ENCODE data around the gene NTRK3.
A peak's percentile ranks its signal among the peaks of the same experiment; 100 is the strongest.

The NTRK3 gene

DNA sequence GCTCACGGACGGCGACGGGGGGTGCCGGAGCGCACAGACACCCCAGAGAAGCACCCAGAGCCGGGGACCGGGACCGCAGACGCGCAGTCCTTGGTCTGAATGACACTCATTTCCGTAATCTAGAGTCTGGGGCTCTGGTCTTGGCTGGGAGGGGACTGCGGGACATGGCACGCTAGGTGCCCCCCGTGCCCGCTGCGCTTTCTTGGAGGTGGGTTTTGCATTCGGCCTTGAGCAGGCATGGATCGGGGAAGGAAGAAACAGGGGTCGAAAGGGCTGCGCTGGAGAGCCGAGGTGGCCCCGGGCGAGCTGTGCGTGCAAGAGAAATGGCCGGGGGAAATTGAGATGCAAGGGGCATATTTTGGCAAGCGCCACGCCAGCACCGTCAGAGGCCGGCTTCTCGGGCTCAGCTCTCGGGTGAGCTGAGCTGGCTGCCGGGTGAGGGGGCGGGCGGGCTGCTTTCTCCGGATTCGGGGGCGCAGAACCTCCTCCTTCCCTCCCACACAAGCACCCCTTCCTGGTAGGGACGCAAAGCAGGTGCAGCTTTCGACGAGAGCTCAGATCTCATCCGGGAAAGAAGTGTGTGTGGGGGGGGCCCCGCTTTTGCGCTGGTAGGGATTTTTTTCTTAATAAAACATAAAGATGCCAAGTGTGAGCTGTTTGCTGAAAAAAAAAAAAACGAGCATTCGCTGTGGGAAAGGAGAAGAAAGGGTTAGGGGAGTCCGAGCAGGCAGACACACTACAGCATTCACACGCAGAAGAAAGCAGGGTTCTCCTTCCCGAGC lies 963 bp upstream of the NTRK3 start:
- DNase-seq, result no peak

DNA sequence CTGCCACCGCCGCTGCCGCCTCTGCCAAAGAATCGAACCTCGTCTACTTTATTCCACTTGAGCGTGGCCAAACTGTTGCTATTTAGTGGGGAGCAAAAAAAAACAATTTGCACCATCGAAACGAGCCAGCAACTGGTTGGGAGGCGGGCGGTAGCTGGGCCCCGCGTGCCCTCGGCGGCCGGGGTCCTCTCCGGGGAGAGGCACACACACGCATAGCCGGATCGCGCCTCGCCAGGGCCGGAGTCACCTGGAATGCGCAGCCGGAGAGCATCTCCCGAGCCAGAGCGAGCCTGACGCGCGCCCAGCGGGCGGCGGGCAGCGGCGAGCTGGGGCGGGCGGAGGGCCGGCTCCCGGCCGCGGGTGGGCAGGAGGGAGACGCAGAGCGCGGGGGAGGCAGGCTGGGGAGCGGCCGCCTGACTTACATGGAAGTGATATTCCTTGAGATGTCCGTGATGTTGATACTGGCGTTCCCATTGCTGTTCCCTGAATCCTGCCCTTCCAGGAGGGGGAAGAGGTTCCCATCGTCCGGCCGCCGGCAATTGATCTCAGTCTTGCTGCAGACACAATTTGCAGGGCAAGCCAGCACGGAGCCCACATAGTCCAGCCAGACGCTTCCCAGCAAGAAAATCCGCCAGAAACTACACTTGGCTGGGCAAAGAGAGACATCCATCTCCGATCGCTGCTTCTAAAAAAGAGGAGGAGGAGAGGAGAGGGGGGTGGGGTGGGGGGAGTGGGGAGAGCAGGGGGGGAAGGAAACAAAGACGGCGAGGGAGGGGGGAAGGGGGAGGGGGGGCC lies 858 bp downstream of the NTRK3 start:
- peak in 1 of 3 donors; percentile 12 for DNase-seq

DNA sequence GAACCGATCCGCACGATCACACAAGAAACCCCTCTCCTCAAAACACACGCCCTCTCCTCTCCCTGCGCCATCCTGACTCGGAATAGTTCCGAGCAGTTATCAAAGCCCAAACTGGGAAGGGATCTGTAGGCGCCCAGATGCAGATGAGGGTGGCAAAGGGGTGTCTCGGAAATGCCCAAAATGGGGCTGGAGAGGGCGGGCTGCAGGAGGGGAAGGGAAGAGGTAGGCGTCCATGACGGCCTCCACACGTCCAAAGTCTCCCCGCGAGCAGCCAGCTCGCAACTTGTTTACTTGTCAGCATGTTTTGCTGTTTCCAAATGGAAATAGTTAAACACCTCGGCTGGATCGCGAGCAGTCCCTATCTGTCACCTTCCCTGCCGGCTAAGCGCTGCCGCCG lies 1.5 kb downstream of the NTRK3 start:
- no peak for DNase-seq

DNA sequence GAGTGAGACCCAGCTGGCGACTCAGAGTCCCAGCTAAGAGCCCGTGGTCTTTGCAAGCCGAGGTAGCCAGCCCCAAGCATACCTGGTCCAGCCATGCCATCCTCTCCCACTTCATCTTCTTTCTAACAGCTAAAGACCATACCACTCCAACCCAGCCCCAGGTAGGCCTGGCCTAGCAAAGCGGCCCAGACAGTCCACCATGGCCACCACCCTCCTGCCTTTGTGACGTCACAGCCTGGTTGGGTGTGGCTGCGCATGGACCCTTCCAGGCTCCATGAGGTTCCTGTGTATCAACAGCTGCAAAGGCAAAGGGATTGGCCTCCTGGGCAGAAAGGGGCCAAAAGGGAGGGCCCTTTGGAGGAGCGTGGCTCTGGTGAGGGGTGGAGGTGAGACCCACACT lies 4.1 kb downstream of the NTRK3 start:
- no peak for DNase-seq

DNA sequence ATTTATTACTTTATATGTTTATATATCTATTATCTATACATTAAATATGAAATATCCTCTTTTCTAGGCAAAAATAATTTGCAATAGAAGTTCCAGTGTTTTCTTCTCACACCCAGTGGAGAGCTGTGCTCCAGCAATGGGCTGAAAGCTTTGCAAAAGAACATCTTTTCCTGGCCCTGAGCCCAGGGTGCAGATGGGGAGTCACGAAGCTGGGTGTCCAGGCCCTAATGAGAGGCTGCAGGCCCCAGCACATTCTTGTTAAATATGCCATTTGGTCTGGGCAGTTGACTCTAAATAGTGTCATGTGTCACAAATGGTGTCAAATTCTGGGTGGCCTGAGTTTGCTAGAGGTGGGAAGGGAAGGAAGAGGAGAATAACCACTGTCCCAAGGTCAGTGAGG lies 5.7 kb downstream of the NTRK3 start:
- no peak for DNase-seq

DNA sequence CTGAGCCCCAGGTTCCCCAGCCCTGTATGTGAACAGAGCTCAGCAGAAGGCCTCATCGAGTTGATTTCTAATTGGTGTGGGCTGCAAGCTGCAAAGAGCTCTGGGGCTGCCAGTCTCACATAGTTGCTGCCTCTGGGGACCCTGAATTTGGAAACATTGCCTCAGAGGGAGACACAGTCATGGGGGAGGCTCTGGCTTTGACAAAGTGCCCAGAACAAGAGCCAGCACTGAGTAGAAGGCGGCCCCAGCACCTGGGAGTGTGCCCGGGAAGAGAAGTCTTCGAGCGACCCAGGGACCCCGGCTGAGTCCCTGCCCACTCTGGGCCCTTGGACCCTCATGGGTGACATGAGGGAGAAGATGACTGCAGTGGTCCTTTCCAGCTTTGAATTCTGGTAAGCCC lies 7.3 kb downstream of the NTRK3 start:
- DNase-seq, result no peak

DNA sequence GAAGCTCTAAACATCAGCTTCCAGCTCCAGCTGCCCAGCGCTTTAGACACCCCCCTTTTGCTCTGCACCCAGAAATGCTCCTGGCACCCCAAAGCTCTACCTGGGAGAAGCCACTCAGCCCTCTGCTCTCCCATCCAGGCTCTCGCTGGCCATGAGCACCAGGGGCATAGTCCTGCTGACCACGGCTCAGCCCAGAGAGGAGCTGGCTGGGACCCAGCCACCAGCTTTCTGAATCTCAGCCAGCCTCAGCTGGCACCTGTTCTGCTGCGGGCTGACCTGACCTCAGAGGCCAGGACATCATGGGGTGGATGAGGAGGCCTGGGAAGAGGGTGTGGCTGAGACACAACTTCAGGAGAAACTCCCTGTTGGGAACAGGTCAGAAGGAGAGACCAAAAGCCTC lies 8.6 kb downstream of the NTRK3 start:
- DNase-seq, result no peak

DNA sequence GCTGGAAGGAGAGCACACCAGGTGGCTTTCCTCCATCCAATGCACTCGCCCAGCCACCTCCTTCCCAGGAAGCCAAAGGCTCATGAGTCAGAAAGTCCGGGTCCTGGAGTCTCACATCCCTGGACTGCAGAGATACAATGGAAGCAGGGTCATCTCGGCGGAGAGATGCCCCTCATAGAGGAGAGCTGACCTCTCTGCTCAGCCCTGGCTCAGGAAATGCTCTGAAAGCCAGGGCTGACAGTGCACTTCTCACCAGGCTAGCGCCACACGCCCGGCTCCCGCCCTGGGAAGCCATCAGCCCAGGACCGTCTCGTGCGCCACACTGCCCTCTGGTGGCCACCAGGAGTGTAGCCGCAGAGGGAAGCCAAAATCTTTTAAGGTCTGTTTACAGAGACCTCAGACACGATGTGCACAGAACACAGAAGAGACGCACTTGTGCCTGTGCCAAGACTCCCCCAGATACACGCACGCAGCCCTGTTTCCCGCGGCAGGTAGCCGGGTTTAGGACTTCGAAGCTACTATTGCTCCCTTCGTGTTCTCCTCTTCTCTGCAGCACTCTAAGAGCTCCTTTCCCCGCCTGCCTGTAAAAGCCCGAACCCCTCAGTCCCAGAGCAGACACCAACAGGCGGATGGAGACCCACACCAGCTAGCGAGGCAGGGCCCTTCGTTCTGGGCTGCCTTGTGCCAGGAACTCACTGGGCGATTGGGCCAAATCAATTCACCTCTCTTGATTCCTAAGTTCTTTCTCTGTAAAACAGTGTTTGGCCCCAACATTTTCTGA lies 9.7 kb downstream of the NTRK3 start:
- DNase-seq, result peak; percentile 64 to 83 (median 80)

DNA sequence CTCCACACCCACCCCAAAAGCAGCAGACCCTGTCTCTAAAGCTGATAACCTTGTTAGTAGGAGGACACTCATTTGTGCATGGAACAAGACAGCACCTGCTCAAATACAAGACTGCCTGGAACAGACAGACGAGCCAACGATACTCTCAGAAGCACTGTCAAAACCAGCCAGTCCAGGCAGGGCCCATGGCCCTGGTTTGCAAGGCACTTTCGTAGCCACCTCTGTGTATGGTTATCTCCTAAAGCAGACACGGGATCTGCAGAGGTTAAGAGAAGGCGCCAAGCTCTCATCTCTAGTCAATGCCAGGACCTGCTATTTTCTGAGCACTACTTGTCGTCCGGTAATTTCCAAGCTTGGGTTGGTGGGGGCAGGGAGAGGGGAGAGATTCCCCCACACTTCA lies 10.5 kb downstream of the NTRK3 start:
- DNase-seq, result no peak

DNA sequence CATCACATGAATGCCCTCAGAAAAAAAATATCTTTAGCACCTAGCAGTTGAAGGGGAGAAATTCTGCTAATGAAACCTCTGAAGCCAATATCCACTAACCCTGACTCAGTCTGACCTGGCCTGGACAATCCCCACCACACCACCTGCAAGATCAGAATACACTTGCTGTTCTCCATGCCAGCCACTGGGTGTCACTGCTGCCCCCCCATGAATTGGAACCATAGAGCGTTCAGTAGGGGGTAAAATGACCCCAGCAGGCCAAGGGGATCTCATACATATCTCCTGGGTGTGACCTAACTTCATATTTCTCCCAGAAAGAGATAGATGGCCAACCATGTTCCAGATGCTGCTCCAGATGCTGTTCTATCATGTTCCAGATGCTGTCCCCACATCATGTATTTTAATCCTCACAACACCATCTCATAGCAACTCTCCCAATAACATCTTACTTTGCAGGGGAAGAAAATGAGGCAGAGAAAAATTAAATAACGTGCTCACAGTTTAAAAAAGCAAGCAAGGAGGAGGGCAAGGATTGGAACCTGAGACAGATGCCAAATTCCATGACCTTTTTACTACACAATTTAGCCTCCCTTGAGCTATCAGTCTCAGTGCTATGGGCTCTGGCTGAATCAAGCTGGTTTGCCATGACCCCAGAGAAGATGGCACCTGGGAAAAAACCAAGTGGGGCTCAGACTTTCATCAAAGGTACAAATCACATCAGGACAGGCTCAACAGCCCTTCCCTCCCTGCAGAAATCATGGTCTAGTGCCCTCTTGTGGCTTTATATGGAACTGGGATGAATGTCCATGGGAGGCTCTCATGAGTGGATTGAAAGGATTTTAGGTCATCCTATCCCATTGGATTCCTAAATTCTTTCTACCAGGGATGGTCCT lies 12.4 kb downstream of the NTRK3 start:
- peak; percentile 38 to 46 (median 38) for DNase-seq

DNA sequence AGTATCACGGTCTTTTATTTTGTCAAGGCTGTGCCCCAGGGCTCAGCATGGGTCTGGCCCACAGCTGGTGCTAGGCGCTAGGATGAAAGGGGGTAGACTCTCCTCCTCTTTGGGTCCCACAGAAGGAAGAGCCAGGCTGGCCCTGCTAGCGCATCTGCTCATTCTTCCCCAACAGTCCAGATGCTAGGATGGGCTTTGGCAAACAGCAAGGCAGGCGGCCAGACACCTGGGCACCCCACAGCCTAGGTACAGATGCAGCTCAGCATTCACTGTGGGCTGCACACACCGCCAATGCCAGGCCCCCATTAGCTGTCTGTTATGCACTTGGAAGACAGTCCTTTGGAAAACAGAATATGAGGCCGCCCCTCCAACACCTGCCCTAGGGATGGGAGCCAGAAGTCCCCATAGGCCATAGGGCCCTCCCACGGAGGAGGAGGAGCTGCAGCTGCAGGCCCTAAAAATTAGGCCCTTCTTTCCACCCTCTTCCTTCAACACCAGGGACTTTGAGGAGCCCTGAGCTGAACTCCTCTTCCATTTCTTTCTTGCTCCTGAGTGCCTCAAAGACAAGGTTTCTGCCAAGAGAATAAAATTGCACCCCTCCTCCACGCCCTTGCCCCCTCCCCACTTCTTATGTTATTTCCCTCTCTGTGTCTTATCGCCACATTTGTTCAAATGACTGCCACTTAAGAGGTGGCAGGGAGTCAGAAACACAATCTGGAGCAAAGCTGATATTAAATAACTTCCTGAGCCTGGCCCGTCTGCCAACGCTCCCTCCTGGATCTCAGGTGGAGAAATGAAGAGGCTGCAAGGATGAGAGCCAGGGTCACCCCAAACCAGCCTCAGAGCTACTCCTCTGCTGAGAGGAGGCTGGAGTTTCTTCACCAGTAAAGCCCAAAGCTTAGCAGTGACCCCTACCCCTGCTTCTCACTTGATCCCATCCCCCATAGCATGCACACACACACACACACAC lies 13.7 kb downstream of the NTRK3 start:
- no peak for DNase-seq

DNA sequence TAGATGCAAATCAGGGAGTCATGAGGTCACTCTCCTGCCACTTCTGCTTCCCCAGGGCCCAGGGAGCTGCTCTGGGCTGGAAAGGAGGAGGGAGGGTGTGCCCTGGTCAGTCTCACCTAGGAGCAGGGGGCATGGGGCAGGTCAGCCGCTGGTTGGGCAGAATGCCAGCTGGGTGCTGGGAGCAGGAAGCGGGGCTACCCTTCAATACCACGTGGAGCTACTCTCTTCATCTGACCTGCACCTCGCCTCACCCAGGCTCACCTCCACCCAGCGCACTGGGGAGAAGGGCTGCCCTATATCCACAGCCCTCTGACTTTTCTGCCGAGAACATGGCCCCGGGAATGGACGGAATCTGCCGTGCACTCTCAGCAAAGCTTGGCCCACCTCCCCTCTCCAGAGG lies 15.1 kb downstream of the NTRK3 start:
- no peak for DNase-seq

DNA sequence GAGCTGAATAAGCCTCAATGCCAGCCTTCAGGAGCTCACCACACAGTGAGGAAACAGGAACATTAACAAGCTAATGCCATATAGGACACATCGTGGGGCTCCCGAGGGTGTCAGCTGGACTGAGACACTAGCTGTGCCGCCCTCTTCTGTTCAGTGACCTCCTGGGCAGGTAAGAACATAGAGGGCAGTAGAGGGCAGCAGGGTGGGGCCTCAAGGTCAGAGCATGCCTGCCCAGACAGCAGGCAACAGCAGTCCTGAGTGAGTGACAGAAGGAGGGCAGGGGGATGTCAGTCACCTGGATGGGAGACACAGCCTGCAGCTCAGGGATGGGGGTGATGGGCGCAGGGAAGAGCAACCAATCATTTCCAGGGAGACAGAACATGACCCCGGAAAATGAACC lies 15.5 kb downstream of the NTRK3 start:
- DNase-seq, result no peak

DNA sequence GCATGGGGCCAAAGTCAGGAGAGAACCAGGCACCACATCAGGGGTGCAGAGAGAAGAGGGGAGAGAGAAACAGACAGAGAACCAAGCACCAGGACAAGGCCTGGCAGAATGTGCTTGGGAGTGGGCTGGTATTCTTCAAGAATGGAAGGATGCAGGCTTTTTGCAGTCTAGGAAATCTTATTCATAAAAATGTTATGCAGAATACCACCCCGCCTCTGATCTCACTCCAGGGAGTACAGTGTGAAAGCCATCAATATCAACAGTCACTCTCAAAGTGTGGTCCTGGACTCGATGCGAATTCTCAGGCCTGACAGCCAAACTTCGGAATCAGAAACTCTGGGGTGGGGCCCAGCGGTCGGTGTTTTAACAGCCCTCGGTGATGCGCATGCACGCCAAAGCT lies 16.9 kb downstream of the NTRK3 start:
- no peak for DNase-seq

DNA sequence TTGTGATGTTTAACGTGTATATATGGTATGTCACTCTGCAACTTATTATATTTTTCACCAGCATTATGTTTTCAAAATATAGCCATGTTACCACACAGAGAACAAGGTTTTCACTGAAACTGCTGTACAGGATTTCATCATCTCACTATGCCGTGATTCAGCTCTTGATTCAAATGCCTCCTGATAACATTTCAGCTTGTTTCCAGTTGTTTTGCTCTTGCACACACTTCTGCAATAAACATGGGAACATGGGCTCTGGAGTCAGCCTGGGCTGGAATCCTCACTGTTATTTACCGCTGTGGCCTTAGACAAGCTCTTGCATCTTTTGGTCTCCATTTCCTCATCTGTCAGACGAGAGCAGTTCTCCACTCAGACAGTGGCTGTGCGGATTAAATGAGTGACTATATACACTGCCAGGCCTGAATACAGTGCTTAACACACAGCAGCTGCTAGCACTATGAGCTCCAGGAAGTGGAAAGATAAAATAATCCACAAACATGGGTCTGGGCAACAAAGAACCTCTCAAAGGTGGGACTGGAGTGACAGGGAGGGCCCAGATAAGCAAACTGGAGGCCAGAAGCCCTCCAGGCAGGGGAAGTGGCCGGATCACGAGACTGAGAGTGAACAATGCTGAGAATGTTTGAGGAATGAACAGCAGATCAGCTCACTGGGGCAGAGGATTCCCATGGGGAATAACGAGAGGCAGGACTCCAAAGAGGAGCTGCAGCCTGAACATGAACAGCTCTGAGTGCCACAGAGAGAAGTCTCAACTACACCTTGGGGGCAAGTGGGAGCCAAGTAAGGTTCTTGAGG lies 17.7 kb downstream of the NTRK3 start:
- DNase-seq, result no peak

DNA sequence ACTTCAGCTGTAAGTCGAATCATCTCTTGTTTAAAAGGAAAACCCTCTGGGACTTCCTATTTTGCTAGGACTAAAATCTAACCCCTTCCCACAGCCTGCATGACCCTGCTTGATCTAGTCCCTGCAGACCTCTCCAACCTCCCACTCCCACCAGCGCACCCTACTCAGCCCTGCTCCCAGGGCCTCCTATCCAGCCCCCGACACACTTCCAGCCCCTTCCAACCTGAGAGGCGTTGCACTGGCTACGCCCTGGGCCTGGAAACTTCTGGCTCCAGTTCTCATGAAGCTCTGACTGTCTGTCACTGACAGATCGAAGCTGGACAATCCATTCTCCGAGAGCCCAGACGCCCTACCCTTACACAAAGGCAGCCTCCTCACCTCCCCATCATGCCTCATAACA lies 21.8 kb downstream of the NTRK3 start:
- no peak for DNase-seq

DNA sequence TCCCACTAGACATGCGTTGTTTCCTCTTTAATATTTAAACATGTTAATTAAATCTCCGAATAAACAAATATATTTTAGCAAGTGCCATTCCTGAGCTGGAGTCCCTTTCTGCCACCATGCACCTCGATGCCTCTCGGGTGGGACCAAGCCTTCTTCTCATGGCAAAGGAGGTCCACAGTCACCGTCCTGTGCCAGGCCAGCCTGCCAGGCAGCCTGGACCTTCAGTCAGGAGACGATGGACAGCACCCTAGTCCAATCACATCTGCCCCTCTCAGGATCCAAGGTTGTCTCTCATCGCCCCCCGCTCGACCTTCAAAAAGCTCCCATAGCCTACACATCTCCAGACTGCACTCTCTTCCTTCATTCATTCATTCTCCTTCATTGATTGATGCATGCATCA lies 22.6 kb downstream of the NTRK3 start:
- no peak for DNase-seq

DNA sequence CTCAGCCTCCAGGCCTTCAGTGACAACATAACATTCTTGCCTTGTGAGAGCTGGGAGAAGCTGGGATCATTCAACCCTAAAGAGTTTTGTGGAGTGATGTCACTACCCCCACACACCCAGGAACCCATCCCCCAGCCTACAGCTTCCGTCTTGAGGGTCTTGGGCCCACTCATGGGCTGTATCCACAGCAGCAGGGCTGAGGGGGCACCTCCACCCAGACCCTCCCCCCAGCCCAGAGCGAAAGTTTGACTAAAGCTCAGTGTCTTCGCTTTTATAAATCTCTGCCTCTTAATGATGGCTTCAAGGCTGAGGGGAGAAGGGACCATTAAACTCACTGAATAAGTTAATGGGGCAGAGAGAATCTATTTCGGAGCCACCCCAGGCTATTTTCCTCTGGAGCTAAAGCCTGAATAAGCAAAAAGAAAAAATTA lies 23.8 kb downstream of the NTRK3 start:
- no peak for DNase-seq

DNA sequence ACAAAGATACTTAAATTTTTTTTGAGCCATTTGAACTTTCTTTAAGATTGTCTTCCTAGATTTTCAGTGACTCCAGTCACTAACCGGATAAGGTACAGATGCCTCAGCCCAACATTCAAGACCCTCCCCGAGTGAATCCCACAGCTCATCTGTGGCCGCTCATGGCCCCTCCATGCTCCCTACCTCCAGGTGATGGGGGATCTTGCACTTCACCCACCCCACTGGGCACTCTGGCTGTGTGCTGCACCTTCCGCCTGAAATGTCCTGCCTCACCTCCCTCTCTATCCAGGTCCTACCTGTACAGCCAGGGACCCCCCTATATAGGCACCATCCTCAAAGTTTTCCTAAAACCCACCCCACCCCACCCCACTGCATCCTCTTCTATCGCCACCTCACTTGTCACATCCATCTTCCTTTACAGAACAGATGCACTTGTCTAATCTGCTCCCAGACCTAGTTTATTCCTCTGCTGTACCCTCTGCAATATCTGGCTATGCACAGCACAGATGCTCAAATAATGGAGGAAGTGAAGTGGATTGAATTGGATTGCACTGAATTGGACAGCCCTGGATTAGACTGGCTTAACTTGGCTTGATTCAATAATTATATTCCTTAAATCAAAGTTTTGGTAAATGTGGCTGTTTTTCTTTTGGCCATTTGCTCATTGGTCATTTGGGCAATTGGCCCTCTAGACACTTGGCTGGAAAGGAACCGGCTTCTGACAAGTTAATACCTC lies 24.5 kb downstream of the NTRK3 start:
- DNase-seq, result no peak

DNA sequence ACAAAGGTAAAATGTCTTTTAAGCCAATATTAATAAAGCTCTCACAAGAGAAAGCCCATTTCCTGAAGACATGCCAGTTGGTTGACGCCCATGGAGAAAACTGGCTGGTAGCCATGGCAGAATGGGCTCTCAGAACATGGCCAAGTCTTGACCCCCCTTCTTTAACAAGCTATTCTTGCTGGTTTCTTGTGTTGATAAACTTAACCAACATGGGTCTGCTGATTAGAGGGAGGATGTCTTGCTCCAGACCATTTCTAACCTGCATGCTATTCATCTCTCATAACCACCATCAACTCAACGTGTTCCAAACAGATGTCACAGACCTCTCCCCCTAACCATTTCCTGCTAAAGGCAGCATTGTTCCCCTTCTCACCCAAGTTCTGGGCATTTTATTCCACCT lies 25.7 kb downstream of the NTRK3 start:
- no peak for DNase-seq
